Endometrial microvascular endothelial cells (primary cell): ENCODE measurements around the gene USP40. TPM values are rescaled to one million over a fixed set of nuclear protein-coding genes. Genes with fewer than 3 reads are reported as not detected.

ENCODE experiments used
- in situ Hi-C: cut with HindIII; loops from 2 replicates; pipeline ENCODE4 v1.10.0; 2017; ENCODE audit warnings: low sequenced_read_pairs, low pct_unique_long_range_greater_than_20kb; ENCODE audit errors: inconsistent ontology term
- total RNA-seq: library from RNA; depleted of rRNA; stranded (reverse); fragments of >200 nt; gene quantifications from one replicate; pipeline ENCODE4 v1.2.3, GENCODE V29; 2015; ENCODE audit errors: inconsistent ontology term

Gene USP40
- total RNA-seq, 1 donor from 2014 or later: 22.3 TPM

DNA sequence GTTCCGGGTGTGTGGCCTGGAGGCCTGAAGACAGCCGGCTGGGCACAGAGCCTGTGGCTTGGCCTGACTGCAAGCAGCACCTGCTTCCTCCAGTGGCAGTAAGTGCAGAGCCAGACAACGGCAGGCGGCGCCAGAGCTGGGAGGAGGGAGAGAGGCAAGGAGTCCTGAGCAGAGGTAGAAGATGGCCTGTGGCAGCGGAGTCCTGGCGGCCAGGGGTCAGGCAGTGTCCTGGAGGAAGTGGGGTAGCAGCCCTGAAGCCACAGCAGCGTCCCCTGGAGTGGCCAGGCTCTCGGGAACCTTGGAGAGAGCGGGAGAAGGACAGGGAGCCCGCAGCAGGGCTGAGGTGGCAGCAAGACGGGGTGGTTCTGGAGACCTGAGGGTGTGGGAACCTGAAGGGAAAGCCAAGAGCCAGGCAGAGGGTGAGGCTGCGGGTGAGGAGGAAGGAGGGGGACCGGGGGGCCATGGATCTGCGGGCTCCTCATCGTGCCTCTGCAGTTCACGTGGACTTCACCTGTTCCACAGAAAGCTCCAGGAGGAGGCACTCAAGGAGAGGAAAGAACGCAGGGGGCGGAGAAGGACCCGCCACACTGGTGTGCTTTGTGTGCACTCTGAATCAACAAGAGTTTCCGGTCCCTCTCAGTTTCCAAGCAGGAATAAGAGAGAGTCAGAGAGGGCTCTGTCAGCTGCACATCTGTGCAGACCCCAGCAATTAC is 85.9 kb downstream of the USP40 start:
- in situ Hi-C loops: no loop called here

DNA sequence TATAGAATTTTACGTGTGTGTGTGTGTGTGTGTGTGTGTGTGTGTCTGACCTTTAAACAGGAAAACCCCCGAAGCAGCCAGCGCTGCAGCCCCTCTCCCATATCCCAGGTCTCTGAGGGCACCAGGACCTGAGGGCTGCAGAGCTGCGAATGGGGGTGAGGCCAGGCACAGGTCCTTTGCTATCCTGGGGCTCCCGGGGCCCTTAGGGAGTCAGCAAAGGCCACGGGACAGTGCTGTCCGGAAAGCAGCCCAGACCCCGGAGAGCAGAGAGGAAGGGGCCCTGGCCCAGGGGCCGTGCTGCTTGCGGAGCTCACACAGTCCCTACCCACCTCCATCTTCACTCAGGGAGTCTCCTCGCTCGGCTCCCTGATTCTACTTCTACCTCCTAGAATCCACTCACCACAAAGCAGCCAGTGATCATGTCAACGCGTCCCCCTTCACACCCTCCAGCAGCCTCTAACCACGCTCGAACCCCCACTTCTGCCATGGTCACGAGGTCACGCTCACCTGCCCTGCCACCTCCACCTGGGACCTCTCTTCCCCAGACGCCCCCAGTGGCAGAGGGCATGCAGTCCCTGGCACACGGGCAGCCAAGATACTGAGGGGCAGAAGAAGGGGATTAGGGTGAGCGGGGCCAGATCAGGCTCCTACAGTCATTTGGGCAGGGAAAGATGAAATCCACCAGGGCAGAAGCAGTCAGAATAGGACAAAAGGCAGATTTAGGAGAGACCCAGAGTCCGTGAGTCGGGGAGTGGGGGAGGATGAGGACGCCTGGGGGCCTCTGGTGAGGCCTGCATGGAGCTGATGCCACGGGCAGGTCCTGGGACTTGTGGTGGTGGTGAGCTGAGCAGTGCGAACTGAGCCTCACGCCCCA is 86.7 kb downstream of the USP40 start:
- in situ Hi-C loops: no loop called here

DNA sequence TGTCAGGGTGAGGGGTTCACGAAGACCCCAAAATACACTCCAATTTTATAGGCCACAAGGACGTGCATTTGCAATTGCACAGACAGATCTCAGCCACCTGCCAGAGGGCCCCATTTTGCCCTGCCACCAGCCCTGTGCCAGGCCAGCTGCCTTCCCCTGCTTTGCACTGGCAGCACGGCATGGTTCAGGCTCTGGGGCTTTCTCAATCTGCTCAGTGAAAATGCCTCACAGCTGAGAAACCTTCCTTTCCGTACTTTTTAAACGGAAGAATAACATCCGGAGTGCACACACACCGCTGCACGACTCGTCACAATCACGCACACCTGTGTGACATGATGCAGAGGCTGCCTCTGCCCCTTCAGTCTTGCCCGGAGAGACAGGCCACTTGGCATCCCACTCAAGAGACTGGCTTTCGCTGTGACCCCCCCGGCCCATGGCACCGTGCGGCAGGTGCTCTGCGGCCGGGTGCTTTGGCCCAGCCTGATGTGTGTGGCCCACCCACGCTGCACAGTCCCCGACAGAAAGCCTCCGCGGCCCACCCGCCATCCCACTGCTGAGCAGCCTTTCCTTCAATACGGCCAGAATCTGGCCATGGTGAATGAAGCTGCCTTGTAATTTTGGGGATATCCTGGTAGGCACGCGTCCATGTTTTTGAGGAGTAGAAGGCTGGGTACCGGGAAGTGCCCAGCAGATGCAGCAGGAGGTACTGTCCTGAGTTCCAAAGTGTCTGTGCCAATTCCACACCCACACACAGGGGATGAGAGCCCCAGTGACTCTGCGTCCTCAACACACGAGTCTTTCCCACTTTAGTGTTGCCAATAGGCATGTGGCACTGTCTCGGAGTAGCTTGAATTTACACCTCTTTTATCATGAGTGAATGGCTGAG is 88.8 kb downstream of the USP40 start:
- in situ Hi-C loops: no loop called here

DNA sequence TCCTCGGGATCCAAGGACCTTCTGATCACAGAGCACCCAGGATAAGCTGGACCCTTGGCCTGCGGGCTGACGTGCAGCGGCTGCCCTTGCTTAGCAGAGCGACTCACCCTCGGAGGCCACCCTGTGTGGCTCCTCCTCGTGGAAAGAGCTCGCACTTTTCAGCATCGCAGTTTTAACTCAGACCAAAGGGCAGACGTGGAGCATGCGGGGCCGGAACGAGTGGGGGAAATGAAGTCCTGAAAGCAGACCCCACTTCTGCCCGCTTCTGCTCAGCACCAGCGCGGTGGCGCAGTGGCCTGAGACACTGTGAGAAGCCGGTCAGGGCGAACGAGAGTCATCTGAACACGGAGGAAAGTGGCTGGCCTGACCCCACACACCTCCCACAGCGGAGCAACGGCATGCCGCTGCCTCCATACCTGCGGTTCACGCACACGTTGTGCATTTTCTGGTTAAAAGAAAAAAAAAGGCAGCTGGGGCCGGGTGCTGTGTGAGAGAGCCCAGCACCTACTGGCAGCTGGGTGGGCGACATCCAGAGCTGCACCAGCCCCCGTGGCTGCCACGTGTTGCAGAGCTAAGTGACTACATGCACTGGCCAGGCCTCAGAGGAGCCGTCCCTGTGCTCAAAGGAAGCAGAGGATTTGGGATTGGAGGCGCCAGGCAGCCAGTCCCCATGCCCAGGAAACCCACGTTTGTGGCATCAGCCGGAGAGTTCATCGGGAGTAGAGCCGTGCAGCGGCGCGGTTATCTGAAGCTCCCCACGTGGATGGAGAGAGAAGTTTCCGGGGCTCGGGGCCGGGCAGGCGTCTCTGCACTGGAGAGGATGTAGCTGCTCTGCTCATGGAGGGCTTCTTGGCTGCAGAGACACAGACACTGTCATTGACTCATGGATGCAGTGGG is 89.7 kb downstream of the USP40 start:
- in situ Hi-C loops: no loop called here

- in situ Hi-C loops: no loop called here
Observed at GRCh38 chr2:233476063-233476410, 90.5 kb downstream of the USP40 start.

DNA sequence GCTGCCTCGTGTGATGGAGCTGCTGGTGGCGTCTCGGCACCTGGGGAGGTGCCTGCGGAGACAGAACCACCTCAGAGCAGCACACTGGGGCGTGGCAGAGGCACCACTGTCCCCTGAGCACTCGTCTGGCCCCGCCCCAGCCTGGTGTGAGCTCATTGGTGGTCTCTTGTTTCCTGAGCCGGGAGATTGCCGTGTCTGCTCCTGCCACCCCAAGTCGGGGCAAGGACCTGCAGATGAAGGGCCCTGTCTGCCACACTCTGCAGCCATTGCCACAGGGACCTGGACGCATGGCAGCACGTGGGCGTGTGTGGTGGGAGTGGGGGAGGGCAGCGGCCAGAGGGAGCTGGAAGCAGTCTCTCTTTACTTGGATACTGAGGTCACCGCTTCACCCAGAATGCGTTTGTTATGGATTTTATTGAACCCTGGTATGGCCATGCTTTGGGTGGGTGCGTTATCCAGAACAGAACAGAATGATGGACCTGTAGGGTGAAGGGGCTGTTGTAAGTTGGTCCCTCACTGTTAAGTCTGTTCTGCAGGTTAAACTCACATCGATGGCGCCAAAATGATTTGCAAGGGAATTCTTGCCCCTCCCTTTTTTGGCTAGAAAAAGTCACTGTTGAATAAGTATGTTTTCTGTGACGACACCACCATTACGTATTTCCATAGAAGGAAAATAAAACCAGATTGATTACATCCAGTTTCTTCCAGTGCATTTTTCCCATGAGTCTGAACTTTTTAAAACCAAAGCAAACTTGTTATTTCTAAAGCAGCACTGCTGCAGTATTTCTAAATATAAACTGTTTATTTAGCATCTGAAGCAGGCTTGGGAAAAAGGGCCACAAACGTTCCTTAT is 92.0 kb downstream of the USP40 start:
- in situ Hi-C loops: no loop called here

DNA sequence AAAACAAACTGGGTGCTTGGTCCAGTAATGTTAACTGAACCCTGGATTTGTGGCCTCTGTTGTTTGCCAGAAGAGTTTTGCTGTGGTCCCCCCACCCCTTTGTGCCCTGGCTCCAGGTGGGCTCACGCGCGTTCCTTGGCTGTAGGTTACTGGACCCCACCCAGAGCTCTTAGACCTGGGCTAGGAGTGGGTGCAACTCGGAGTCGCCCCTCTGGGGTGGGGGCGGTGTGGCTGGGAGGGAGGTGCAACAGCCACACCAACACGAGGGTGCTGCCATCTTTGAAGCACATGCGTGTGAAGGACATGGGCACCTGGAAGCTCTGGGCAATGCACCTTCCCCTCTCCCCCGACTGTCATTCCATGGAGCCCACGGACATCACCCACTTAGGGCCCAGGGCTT is 92.7 kb downstream of the USP40 start:
- in situ Hi-C loops: no loop called here

GRCh38 chr2:233473386-233473791 is 93.2 kb downstream of the USP40 start:
- in situ Hi-C loops: no loop called here

- in situ Hi-C loops: no loop called here
Observed at GRCh38 chr2:233471291-233472035, 95.1 kb downstream of the USP40 start.

DNA sequence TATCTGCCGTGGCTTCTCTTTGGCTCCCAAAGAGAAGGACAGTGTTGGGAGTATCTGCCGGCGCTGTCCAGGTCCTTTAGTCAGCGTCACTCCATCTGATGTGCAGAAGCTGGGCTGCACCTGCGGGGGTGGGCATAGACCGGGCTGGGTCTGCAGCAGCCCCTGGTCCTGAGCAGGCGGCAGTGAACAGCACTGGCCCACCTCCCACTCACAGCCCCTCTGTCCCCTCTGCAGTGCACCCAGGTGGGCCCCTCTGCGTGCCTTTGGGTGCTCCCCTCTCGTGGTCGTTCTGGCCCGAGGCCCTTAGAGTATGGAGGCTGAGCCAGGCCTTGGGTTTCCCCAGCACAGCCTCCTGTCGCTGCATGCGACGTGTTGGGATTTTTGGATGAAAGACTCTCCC is 95.7 kb downstream of the USP40 start:
- in situ Hi-C loops: no loop called here

DNA sequence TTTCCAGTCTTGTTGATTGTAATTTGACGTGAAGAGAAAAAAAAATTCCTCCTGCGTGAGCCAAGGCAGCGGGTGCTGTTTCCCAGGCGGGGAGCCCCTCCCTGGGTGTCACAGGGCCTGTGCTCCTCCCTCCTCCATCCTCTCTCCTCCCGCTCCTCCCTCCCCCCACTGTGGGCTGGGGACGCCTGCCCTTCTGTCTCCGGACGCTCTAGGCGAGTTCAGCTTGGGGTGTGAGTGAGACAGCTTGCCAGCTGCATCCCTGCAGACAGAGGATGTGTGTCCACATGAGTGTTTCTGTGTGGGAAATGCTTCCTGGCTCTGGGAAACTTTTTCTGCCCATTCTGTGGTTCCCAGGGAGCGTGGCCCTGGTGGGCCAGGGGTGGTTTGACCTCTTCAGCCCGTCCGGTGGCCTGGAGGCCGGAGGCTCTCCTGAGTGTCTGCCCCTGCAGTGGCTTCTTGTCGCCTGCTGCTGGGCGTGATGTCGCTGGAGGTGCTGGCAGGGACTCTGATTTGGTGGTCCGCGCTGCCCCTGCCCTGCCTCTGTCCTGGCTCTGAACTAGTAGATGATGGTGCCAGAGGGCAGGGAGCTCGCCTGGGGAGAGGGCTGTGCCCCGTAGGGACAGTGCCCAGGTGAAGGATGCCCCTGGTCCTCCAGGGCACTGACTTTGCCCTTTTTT is 96.4 kb downstream of the USP40 start:
- in situ Hi-C loops: no loop called here

GRCh38 chr2:233469261-233470010 is 97.1 kb downstream of the USP40 start:
- in situ Hi-C loops: no loop called here

- in situ Hi-C loops: no loop called here
Observed at GRCh38 chr2:233468741-233469110, 97.9 kb downstream of the USP40 start.

DNA sequence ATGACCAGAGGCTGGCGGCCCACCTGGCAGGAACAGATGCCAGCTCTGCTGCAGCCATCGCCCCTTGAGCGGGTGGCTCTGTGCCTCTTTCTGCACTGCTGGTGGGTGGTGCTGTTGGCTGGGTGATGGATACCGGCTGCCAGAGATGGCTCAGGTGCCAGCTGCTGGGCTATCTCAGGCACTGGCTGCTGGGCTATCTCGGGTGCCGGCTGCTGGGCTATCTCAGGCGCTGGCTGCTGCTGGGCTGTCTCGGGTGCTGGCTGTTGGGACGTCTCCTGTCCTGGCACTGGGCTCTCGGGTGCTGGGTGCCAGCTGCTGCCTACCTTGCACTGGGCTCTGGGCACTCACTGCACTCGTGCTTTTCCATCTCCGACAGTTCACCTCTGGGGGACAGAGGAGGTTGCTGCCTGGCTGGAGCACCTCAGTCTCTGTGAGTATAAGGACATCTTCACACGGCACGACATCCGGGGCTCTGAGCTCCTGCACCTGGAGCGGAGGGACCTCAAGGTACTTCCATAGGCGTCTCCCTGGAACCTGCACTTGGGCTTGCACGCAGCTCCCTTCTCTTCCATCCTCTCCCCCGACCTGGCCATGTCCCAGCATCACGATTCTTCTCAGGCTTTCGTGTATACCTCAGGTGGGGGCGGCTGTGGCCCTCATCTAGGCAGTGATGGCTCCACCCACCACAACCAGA is 98.4 kb downstream of the USP40 start:
- in situ Hi-C loops: no loop called here

- in situ Hi-C loops: no loop called here
Observed at GRCh38 chr2:233466991-233467603, 99.5 kb downstream of the USP40 start.
